ENCODE measurements around the gene ADAMTS18.

GRCh38 chr16:77434530-77435271 is at the start of gene ADAMTS18:
- TF ChIP-seq CTCF (IDR thresholded peaks at IDR 0.05) (no peak), POLR2AphosphoS5 (IDR thresholded peaks at IDR 0.05) (no peak)

Measured in prostate gland (tissue), 2 donors.